ENCODE results near the gene ITGB3BP. TPM values are rescaled to one million over a fixed set of nuclear protein-coding genes. Genes with fewer than 3 reads are reported as not detected.

ITGB3BP gene
- total RNA-seq, 2 donors from 2014 or later: 41.5 to 62.7 TPM

DNA sequence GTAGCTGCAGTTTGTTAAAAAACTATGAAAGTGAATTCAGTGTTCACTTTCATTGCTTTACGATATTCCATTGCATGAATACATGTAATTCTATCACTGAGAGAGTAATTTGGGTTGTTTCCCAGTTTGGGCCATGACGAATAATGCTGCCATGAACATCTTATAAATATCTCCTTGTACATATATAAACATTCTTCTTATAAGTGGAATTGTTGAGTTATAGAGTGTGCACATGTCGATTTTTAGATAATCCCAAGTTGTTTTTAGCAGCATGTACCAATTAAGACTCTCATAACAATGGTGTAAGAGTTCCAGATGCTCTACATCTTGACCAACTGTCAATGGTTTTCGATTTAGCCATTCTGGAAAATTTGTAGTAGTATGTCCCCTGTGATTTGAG, 114.7 kb downstream of the ITGB3BP start:
- no peak for TF ChIP-seq CTCF (conservative IDR thresholded peaks at IDR 0.05)
- H3K9ac ChIP-seq (ENCODE audit: extremely low read depth, low read length, poor library complexity, severe bottlenecking): no peak overlapping the region
- H3K27ac Mint-ChIP-seq: no peak overlapping the region
- DNase-seq: no peak
- H3K27me3 ChIP-seq (ENCODE audit: control insufficient read depth, insufficient read depth, low read length, poor library complexity, severe bottlenecking): no peaks in the 10 kb centered on the region
- no peaks in the 10 kb centered on the region for H3K9me3 Mint-ChIP-seq
- H3K36me3 Mint-ChIP-seq (ENCODE audit: low read depth): peaks cover 2% of the 10 kb centered on the region
- H3K9me3 ChIP-seq (ENCODE audit: control insufficient read depth, low read length): no peaks in the 10 kb centered on the region
- peaks cover 5% of the 10 kb centered on the region for H3K4me1 Mint-ChIP-seq
- WGBS, 2 experiments (ENCODE audit: insufficient coverage in 1 of 2, insufficient read length in 1 of 2): 89 to 90% methylated on average over 2 to 3 of the region's 4 CpGs
- H3K36me3 ChIP-seq (ENCODE audit: control insufficient read depth, insufficient read depth, low read length): peaks cover 4% of the 10 kb centered on the region
- no peak overlapping the region for H3K4me3 Mint-ChIP-seq
- no peaks in the 10 kb centered on the region for H3K27me3 Mint-ChIP-seq (ENCODE audit: insufficient read depth)
- no peak overlapping the region for H3K27ac ChIP-seq (ENCODE audit: low read depth, low read length)
- H3K4me3 ChIP-seq (ENCODE audit: low read length): no peak overlapping the region
- H3K4me1 ChIP-seq (ENCODE audit: control insufficient read depth, insufficient read depth, low read length): no peaks in the 10 kb centered on the region

GRCh38 chr1:63407002-63407401, 116.0 kb downstream of the ITGB3BP start:
- H3K4me3 Mint-ChIP-seq: no peak overlapping the region
- Histone ChIP-seq H3K27me3 (ENCODE audit: control insufficient read depth, insufficient read depth, low read length, poor library complexity, severe bottlenecking) (no peaks in the 10 kb centered on the region), H3K4me3 (ENCODE audit: low read length) (no peak overlapping the region), H3K4me1 (ENCODE audit: control insufficient read depth, insufficient read depth, low read length) (no peaks in the 10 kb centered on the region), H3K36me3 (ENCODE audit: control insufficient read depth, insufficient read depth, low read length) (peaks cover 4% of the 10 kb centered on the region), H3K9me3 (ENCODE audit: control insufficient read depth, low read length) (no peaks in the 10 kb centered on the region), H3K9ac (ENCODE audit: extremely low read depth, low read length, poor library complexity, severe bottlenecking) (no peak overlapping the region), H3K27ac (ENCODE audit: low read depth, low read length) (no peak overlapping the region)
- H3K4me1 Mint-ChIP-seq: peaks cover 4% of the 10 kb centered on the region
- H3K9me3 Mint-ChIP-seq: no peaks in the 10 kb centered on the region
- no peak for TF ChIP-seq CTCF (conservative IDR thresholded peaks at IDR 0.05)
- H3K27ac Mint-ChIP-seq: no peak overlapping the region
- no peaks in the 10 kb centered on the region for H3K27me3 Mint-ChIP-seq (ENCODE audit: insufficient read depth)
- peaks cover 6% of the 10 kb centered on the region for H3K36me3 Mint-ChIP-seq (ENCODE audit: low read depth)
- DNase-seq: no peak

DNA sequence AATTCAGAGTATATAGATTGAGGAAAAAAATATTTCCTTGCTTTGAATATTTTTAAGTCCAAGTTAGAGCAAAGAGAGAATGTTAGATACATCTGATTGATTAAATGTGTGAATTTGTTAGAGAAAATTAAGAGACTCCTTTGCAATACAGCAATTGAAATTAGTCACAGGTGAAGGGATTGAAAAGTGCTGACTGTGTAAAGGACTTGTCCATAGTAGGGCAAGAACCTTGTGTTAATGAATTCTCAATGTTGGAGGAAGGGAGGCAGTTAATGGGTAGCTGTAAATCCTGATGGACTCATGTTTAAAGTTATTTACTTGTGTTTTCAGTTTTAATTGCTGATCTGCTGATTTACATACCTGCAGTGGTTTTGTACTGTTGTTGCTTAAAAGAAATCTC, 117.0 kb downstream of the ITGB3BP start:
- H3K4me3 ChIP-seq (ENCODE audit: low read length): no peak overlapping the region
- H3K4me1 Mint-ChIP-seq: no peaks in the 10 kb centered on the region
- H3K27me3 Mint-ChIP-seq (ENCODE audit: insufficient read depth): no peaks in the 10 kb centered on the region
- DNase-seq: no peak
- H3K36me3 ChIP-seq (ENCODE audit: control insufficient read depth, insufficient read depth, low read length): peaks cover 4% of the 10 kb centered on the region
- no peak overlapping the region for H3K27ac ChIP-seq (ENCODE audit: low read depth, low read length)
- no peaks in the 10 kb centered on the region for H3K9me3 Mint-ChIP-seq
- no peaks in the 10 kb centered on the region for H3K9me3 ChIP-seq (ENCODE audit: control insufficient read depth, low read length)
- H3K4me3 Mint-ChIP-seq: no peak overlapping the region
- H3K36me3 Mint-ChIP-seq (ENCODE audit: low read depth): peaks cover 6% of the 10 kb centered on the region
- no peaks in the 10 kb centered on the region for H3K27me3 ChIP-seq (ENCODE audit: control insufficient read depth, insufficient read depth, low read length, poor library complexity, severe bottlenecking)
- no peak overlapping the region for H3K27ac Mint-ChIP-seq
- TF ChIP-seq CTCF (conservative IDR thresholded peaks at IDR 0.05): no peak
- no peak overlapping the region for H3K9ac ChIP-seq (ENCODE audit: extremely low read depth, low read length, poor library complexity, severe bottlenecking)
- H3K4me1 ChIP-seq (ENCODE audit: control insufficient read depth, insufficient read depth, low read length): no peaks in the 10 kb centered on the region

Measured in endodermal cell (in vitro differentiated cells).